NCI-H345 (cell line): ENCODE results near the gene PTCD1.

Experiments used
- DNase-seq: peaks from one replicate; lab custom pipeline; 2025; lab: John Stamatoyannopoulos, UW

Gene PTCD1

DNA sequence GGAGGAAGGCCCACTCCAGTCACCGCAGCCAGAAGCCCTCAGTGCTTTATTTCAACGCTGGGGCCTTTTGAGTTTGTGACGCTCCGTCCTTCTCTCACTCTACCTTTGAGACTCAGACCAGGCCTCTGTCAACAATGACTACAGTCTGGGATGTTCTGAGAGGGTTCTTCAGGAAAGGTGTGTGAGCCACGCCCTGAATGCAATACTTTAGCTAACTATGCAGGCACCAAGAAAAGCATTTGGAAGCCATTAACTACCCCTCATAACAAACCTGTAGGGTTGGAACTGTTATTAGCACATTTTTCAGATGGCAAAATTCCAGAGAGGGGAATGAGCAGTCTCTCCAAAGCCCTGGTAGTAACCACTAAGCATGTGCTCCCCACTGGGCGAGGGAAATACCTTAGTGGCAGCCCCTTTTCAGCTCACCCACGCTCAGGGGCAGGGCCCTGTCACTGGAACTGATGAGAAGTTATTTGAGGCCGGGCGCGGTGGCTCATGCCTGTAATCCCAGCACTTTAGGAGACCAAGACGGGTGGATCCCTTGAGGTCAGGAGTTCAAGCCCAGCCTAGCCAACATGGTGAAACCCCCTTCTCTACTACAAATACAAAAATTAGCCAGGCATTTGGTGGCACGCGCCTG lies 69.7 kb downstream of the PTCD1 start:
- DNase-seq, result no peak
